ENCODE results near the gene LRPPRC. TPM values are rescaled to one million over a fixed set of nuclear protein-coding genes. Genes with fewer than 3 reads are reported as not detected.

Gene LRPPRC
- total and polyA plus RNA-seq, 2 donors (not counting 3 experiments of a cell fraction or from before 2014, with no cell fraction given): 22.6 to 94.0 TPM

DNA sequence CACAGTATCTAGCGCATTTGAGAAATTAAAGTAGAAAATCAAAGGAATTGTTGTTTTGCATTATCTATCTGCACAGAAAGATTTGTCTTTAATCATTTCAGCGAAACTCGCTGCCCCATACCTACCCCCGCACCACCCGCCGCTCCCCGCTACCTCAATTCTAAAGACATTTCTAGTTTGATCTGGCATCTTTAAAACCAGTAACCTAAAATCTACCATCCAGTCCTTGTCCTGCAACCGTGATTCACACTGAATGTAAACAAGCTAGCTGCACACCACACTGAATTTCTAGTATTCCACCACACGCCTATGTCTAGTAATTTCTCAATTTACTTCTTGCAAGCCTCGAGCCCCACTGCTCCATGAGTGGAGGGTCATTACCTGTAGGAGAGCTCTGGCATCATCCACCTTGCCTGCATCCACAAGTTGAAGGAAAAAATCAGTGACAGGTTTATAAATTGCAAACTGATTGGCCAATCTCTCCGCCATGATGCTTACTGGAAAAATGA is 96.9 kb downstream of the LRPPRC start:
- H3K9me3 ChIP-seq (replicated peaks; ENCODE audit: control insufficient read depth, insufficient read depth, low read length): no peaks in the 10 kb centered on the region
- ChIA-PET POLR2A (no interaction called here), CTCF (interaction anchor here (1.7 kb wide), 1 partner anchor 8 kb away, joined by 4 read pairs; no protein-coding TSS in a partner anchor)
- H3K9me1 ChIP-seq (replicated peaks; ENCODE audit: control insufficient read depth, extremely low read depth, insufficient read depth, low read length): no peaks in the 10 kb centered on the region
- dilution Hi-C loops (cut with MboI; ENCODE audit: extremely low pct_ligation_motif_present, low sequenced_read_pairs): no loop called here
- no peak overlapping the region for H3K9ac ChIP-seq (replicated peaks; ENCODE audit: extremely low read depth, insufficient read depth, low read length)
- no peak for DNase-seq (ENCODE audit: low read depth, low spot score)
- FAIRE-seq: no peak
- H2AFZ ChIP-seq (ENCODE audit: low read depth, low read length): no peak overlapping the region
- no peaks in the 10 kb centered on the region for H3K4me1 ChIP-seq (ENCODE audit: control insufficient read depth, extremely low read depth, insufficient read depth, low read length)
- BruUV-seq (replicated peaks): no TSS peak
- TF ChIP-seq MYC (IDR thresholded peaks at IDR 0.05; ENCODE audit: low read depth, low read length) (no peak), FOS (IDR thresholded peaks at IDR 0.05; ENCODE audit: borderline replicate concordance, insufficient read depth, low read length) (no peak), JUN (IDR thresholded peaks at IDR 0.05; ENCODE audit: borderline replicate concordance, insufficient read depth, insufficient read length, low read depth) (no peak), POLR2A (IDR thresholded peaks at IDR 0.05; ENCODE audit: low read depth, low read length) (no peak)
- TF ChIP-seq, protein P1, sequence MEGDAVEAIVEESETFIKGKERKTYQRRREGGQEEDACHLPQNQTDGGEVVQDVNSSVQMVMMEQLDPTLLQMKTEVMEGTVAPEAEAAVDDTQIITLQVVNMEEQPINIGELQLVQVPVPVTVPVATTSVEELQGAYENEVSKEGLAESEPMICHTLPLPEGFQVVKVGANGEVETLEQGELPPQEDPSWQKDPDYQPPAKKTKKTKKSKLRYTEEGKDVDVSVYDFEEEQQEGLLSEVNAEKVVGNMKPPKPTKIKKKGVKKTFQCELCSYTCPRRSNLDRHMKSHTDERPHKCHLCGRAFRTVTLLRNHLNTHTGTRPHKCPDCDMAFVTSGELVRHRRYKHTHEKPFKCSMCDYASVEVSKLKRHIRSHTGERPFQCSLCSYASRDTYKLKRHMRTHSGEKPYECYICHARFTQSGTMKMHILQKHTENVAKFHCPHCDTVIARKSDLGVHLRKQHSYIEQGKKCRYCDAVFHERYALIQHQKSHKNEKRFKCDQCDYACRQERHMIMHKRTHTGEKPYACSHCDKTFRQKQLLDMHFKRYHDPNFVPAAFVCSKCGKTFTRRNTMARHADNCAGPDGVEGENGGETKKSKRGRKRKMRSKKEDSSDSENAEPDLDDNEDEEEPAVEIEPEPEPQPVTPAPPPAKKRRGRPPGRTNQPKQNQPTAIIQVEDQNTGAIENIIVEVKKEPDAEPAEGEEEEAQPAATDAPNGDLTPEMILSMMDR (IDR thresholded peaks at IDR 0.05; ENCODE audit: extremely low read depth in 1 of 2, insufficient read depth in 1 of 2, low read depth in 1 of 2, low read length in 2 of 2): no peak
- TF ChIP-seq, protein P2, sequence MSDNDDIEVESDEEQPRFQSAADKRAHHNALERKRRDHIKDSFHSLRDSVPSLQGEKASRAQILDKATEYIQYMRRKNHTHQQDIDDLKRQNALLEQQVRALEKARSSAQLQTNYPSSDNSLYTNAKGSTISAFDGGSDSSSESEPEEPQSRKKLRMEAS (IDR thresholded peaks at IDR 0.05; ENCODE audit: insufficient read depth, insufficient read length): no peak
- peaks cover 5 to 9% of the 10 kb centered on the region in 2 experiments for H3K36me3 ChIP-seq (ENCODE audit: control insufficient read depth in 2 of 2, extremely low read depth in 1 of 2, insufficient read depth in 2 of 2, low read length in 2 of 2)
- no peak overlapping the region for H3K27ac ChIP-seq (ENCODE audit: insufficient read depth, low read depth, low read length)
- H3K4me2 ChIP-seq (ENCODE audit: insufficient read depth, low read length): no peak overlapping the region
- no peaks in the 10 kb centered on the region for H4K20me1 ChIP-seq (replicated peaks; ENCODE audit: control insufficient read depth, extremely low read depth, insufficient read depth, low read length)
- no peaks in the 10 kb centered on the region for H3K79me2 ChIP-seq (ENCODE audit: control insufficient read depth, insufficient read depth, low read length)
- H3K4me3 ChIP-seq (replicated peaks in 1 of 3; ENCODE audit: insufficient read depth in 1 of 3, low read depth in 1 of 3, low read length in 3 of 3): no peak overlapping the region
- intact Hi-C loops (cut with micrococcal nuclease): no loop called here
- no peaks in the 10 kb centered on the region for H3K27me3 ChIP-seq (ENCODE audit: control insufficient read depth in 2 of 2, insufficient read depth in 2 of 2, low read length in 2 of 2)
